Uterus (tissue), 4 donors: ENCODE results near the gene GLIS1. TPM values are rescaled to one million over a fixed set of nuclear protein-coding genes. Genes with fewer than 3 reads are reported as not detected.

Experiments used
- DNase-seq, 2 donors: peaks; one replicate each; pipeline ENCODE4 v3.0.0-alpha.2; 2019 to 2020
- H3K27ac ChIP-seq, 2 donors: fragments of 200-600 bp; sonication (generic); 1 replicate in 1 of 2; 2 replicates in 1 of 2; pipeline ENCODE4 v1.5.1; 2016 to 2018
- H3K27me3 ChIP-seq, 2 donors: fragments of 200-600 bp; sonication (generic); one replicate each; pipeline ENCODE4 v1.5.1; 2018 to 2019; ENCODE audit warnings: control low read depth in 1 of 2
- H3K36me3 ChIP-seq, 2 donors: fragments of 200-600 bp; sonication (generic); one replicate each; pipeline ENCODE4 v1.5.1; 2019; ENCODE audit warnings: control low read depth in 1 of 2
- H3K4me1 ChIP-seq, 2 donors: fragments of 200-600 bp; sonication (generic); one replicate each; pipeline ENCODE4 v1.5.1; 2018 to 2019; ENCODE audit warnings: control low read depth in 1 of 2
- H3K4me3 ChIP-seq, 2 donors: fragments of 200-600 bp; sonication (generic); 1 replicate in 1 of 2; 2 replicates in 1 of 2; pipeline ENCODE4 v1.5.1; 2018 to 2019; ENCODE audit warnings: mild to moderate bottlenecking in 1 of 2
- H3K9me3 ChIP-seq, 2 donors: fragments of 200-600 bp; sonication (generic); one replicate each; pipeline ENCODE4 v1.5.1; 2019; ENCODE audit warnings: control low read depth in 1 of 2
- POLR2A ChIP-seq, 2 donors: fragments of 450-650 bp; IDR thresholded peaks; one replicate each; pipeline ENCODE4 v1.6.1; 2016; ENCODE audit warnings: antibody characterized with exemption in 2 of 2, mild to moderate bottlenecking in 1 of 2, moderate library complexity in 1 of 2
- intact Hi-C: fragments of 100-400 bp; cut with DNase I; formaldehyde crosslinking; loops from one replicate; pipeline ENCODE4 v1.15.1; 2023; ENCODE audit warnings: low total_unique reads
- total RNA-seq, 4 donors: library from RNA; depleted of rRNA in 3 of 4; stranded (reverse); fragments of >200 nt in 3 of 4; gene quantifications; one replicate each; pipeline versions ENCODE4 v1.1.0 to v1.2.4, GENCODE V29; 2014 to 2023
- TF ChIP-seq, protein P1 (sequence below), 4 experiments: fragments of 200-600 bp in 2 of 4; fragments of 450-650 bp in 2 of 4; sonication (generic) in 2 of 4; IDR thresholded peaks; one replicate each; pipeline ENCODE4 v1.5.1; 2016 to 2019; ENCODE audit warnings: antibody characterized with exemption in 4 of 4, mild to moderate bottlenecking in 2 of 4, moderate library complexity in 1 of 4
- donor health status: DM: yes; HTN: yes; CAD: no.

GLIS1 gene
- total RNA-seq, 4 donors from 2014 or later: 0.21 to 1.0 TPM; not detected in 2

GRCh38 chr1:53662169-53662568, 76.8 kb downstream of the GLIS1 start:
- no peak for DNase-seq
- TF ChIP-seq, protein P1, sequence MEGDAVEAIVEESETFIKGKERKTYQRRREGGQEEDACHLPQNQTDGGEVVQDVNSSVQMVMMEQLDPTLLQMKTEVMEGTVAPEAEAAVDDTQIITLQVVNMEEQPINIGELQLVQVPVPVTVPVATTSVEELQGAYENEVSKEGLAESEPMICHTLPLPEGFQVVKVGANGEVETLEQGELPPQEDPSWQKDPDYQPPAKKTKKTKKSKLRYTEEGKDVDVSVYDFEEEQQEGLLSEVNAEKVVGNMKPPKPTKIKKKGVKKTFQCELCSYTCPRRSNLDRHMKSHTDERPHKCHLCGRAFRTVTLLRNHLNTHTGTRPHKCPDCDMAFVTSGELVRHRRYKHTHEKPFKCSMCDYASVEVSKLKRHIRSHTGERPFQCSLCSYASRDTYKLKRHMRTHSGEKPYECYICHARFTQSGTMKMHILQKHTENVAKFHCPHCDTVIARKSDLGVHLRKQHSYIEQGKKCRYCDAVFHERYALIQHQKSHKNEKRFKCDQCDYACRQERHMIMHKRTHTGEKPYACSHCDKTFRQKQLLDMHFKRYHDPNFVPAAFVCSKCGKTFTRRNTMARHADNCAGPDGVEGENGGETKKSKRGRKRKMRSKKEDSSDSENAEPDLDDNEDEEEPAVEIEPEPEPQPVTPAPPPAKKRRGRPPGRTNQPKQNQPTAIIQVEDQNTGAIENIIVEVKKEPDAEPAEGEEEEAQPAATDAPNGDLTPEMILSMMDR (IDR thresholded peaks at IDR 0.05): no peak
- no peak for TF ChIP-seq POLR2A (IDR thresholded peaks at IDR 0.05)
- H3K4me3 ChIP-seq: no peak overlapping the region
- H3K27ac ChIP-seq: no peak overlapping the region
- intact Hi-C loops: no loop called here
- H3K4me1 ChIP-seq: no peaks in the 10 kb centered on the region
- H3K36me3 ChIP-seq: no peaks in the 10 kb centered on the region
- H3K27me3 ChIP-seq: no peaks in the 10 kb centered on the region
- no peaks in the 10 kb centered on the region for H3K9me3 ChIP-seq

- TF ChIP-seq POLR2A (IDR thresholded peaks at IDR 0.05): no peak
- TF ChIP-seq, protein P1 (IDR thresholded peaks at IDR 0.05): no peak
- Histone ChIP-seq H3K4me3 (no peak overlapping the region), H3K27ac (no peak overlapping the region), H3K9me3 (no peaks in the 10 kb centered on the region), H3K27me3 (no peaks in the 10 kb centered on the region), H3K4me1 (no peaks in the 10 kb centered on the region), H3K36me3 (no peaks in the 10 kb centered on the region)
- intact Hi-C loops: no loop called here
- DNase-seq: no peak
These were observed 77.5 kb downstream of the GLIS1 start for GRCh38 chr1:53661496-53661895.

DNA sequence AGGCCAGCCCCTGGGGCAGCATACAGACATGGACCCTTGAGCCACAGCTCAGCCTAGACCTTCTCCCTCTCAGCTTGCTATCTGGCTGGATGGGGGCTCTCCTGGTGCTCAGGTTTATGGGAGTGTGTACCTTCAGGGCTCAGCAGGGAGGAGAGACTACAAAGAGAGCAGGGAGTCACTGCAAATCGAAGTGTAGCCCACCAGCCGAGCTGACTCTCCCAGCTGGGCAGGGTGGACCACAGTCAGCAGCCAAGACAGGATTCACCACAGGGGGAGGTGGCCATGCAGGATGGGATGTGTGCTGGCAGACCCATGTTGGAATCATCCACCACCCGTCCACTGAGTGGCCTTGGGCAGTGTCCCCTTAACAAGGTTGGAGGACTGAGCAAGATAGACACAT, 78.3 kb downstream of the GLIS1 start:
- TF ChIP-seq, protein P1 (IDR thresholded peaks at IDR 0.05): no peak
- no peak for TF ChIP-seq POLR2A (IDR thresholded peaks at IDR 0.05)
- no peaks in the 10 kb centered on the region for H3K27me3 ChIP-seq
- DNase-seq: no peak
- no peak overlapping the region for H3K27ac ChIP-seq
- intact Hi-C loops: no loop called here
- no peaks in the 10 kb centered on the region for H3K4me1 ChIP-seq
- H3K9me3 ChIP-seq: no peaks in the 10 kb centered on the region
- no peaks in the 10 kb centered on the region for H3K36me3 ChIP-seq
- H3K4me3 ChIP-seq: no peak overlapping the region

GRCh38 chr1:53659436-53659835, 79.5 kb downstream of the GLIS1 start:
- H3K4me3 ChIP-seq: no peak overlapping the region
- intact Hi-C loops: no loop called here
- no peak overlapping the region for H3K27ac ChIP-seq
- TF ChIP-seq, protein P1 (IDR thresholded peaks at IDR 0.05): no peak
- no peak for TF ChIP-seq POLR2A (IDR thresholded peaks at IDR 0.05)
- H3K36me3 ChIP-seq: no peaks in the 10 kb centered on the region
- no peaks in the 10 kb centered on the region for H3K27me3 ChIP-seq
- no peaks in the 10 kb centered on the region for H3K4me1 ChIP-seq
- no peaks in the 10 kb centered on the region for H3K9me3 ChIP-seq
- DNase-seq: no peak

GRCh38 chr1:53658489-53659230, 80.3 kb downstream of the GLIS1 start:
- DNase-seq: no peak
- no peak overlapping the region for H3K27ac ChIP-seq
- no peaks in the 10 kb centered on the region for H3K36me3 ChIP-seq
- no peaks in the 10 kb centered on the region for H3K27me3 ChIP-seq
- TF ChIP-seq, protein P1 (IDR thresholded peaks at IDR 0.05): no peak
- no peak for TF ChIP-seq POLR2A (IDR thresholded peaks at IDR 0.05)
- intact Hi-C loops: no loop called here
- no peak overlapping the region for H3K4me3 ChIP-seq
- H3K9me3 ChIP-seq: no peaks in the 10 kb centered on the region
- no peaks in the 10 kb centered on the region for H3K4me1 ChIP-seq
